Heart right ventricle (tissue), 16 donors: ENCODE results near the gene KCNAB2. TPM values are rescaled to one million over a fixed set of nuclear protein-coding genes. Genes with fewer than 3 reads are reported as not detected.

Experiments
- ATAC-seq, 8 donors: fragments of 200-7000 bp; cut with Tn5 transposase; one replicate each; pipeline ENCODE4 v1.9.1; 2020; ENCODE audit warnings: mild to moderate bottlenecking in 8 of 8, moderate library complexity in 8 of 8, moderate number of reproducible peaks in 1 of 8
- DNase-seq, 2 donors: peaks; one replicate each; pipeline ENCODE4 v3.0.0-alpha.2; 2020
- H3K27ac ChIP-seq, 10 donors: fragments of 200-600 bp; sonication (generic) in 2 of 10; one replicate each; pipeline versions ENCODE4 v1.5.0 to v1.8.0; 2020 to 2022; ENCODE audit warnings: mild to moderate bottlenecking in 3 of 10
- H3K27me3 ChIP-seq, 7 donors: fragments of 200-600 bp; one replicate each; pipeline ENCODE4 v1.8.0; 2021 to 2022; ENCODE audit warnings: mild to moderate bottlenecking in 2 of 7
- H3K36me3 ChIP-seq, 9 donors: fragments of 200-600 bp; sonication (generic) in 1 of 9; one replicate each; pipeline versions ENCODE4 v1.5.0 to v1.8.0; 2020 to 2022; ENCODE audit warnings: mild to moderate bottlenecking in 2 of 9
- H3K4me1 ChIP-seq, 9 donors: fragments of 200-600 bp; sonication (generic) in 1 of 9; one replicate each; pipeline versions ENCODE4 v1.5.0 to v1.8.0; 2020 to 2022; ENCODE audit warnings: mild to moderate bottlenecking in 4 of 9
- H3K4me3 ChIP-seq, 10 donors: fragments of 200-600 bp; sonication (generic) in 2 of 10; one replicate each; pipeline versions ENCODE4 v1.5.0 to v1.8.0; 2020 to 2022; ENCODE audit warnings: mild to moderate bottlenecking in 7 of 10, moderate library complexity in 2 of 10
- H3K9me3 ChIP-seq, 11 donors: fragments of 200-600 bp in 10 of 11; sonication (generic) in 2 of 11; one replicate each; pipeline versions ENCODE4 v1.5.0 to v1.8.0; 2013 to 2022; ENCODE audit warnings: mild to moderate bottlenecking in 2 of 11, control low read depth in 1 of 11, moderate library complexity in 1 of 11
- CTCF ChIP-seq, 9 donors: fragments of 200-600 bp; sonication (generic) in 2 of 9; IDR thresholded peaks; one replicate each; pipeline versions ENCODE4 v1.5.0 to v1.8.0; 2021 to 2022; ENCODE audit warnings: antibody characterized with exemption in 9 of 9, mild to moderate bottlenecking in 5 of 9, moderate library complexity in 1 of 9
- WGBS, 2 donors: extraction: QIAGEN DNeasy Blood & Tissue Kit; methylation state at CpG; one replicate each; pipeline ENCODE4 v1.1.7; 2013; ENCODE audit warnings: inconsistent platforms in 1 of 2; 5-methylcytosine and 5-hydroxymethylcytosine counted together
- intact Hi-C, 10 donors: fragments of 100-400 bp; cut with DNase I; formaldehyde crosslinking; loops; one replicate each; pipeline versions ENCODE4 v1.11.1 to v1.14.2; 2022
- polyA plus RNA-seq, 2 donors: library from polyadenylated mRNA; stranded (reverse); fragments of 200-250 nt; gene quantifications; one replicate each; pipeline ENCODE4 v1.2.3, GENCODE V29; 2013
- total RNA-seq, 10 donors: library from RNA; stranded (reverse); fragmentation: NEBNext Ultra II Directional in 3 of 10; extraction: Animal tissue kit (Norgen Biotek cat#: 25700) in 3 of 10; gene quantifications; one replicate each; pipeline versions ENCODE4 v1.2.1 to v1.2.4, GENCODE V29; 2021 to 2023
- donor health status: Arrhythmogenic right ventricular cardiomyopathy.
- donor health status: ischemic (EF 13 %, LVEDD 7.1; RV severe dilation, severe dysfunction).
- donor health status: healthy with polysubstance abuse.
- donor health status: DM: no; HTN: yes; CAD: no.
- donor health status: DM: no; HTN: no; CAD: no.
- donor health status: ischemic (EF 25% LVEDD 6.9; RV normal size, moderate dysfunction).
- donor health status: ischemic (EF 25% LVEDD 5.7; RV mildly dilated, moderate dysfunction).
- donor health status: healthy.
- donor health status: DM: yes; HTN: yes; CAD: no.
- donor health status: Ischemic cardiomyopathy.
- donor health status: ischemic (EF 35%, LVEDD 5.7; RV mildly dilated, moderate dysfunction).
- donor health status: nonischemic (EF 11% LVEDD 7.7; RV severe dilation, severe dysfunction).
- donor health status: DM: yes; HTN: yes; CAD: no.
- donor health status: PGD.
- donor health status: ischemic (EF 29% LVEDD 5.4; RV normal size, mild dysfunction).
- donor health status: nonischemic (EF 23%, LVEDD 6.1; RV moderate dilation, normal function).

Gene KCNAB2
- total and polyA plus RNA-seq, 12 donors, result 4.7 to 41.5 (median 21.8) TPM

- no peak overlapping the region for H3K27ac ChIP-seq
- TF ChIP-seq CTCF (IDR thresholded peaks at IDR 0.05), result no peak
- intact Hi-C loops, result no loop called here
- H3K27me3 ChIP-seq, result no peaks in the 10 kb centered on the region
- peaks cover 0 to 67% (median 0%) of the 10 kb centered on the region in 9 donors for H3K36me3 ChIP-seq
- no peak for DNase-seq
- no peak overlapping the region for H3K4me3 ChIP-seq
- ATAC-seq, result no peak
- WGBS, 2 donors, result 92 to 97% methylated on average over 13 of the region's 13 CpGs
- peaks cover 0 to 19% (median 0%) of the 10 kb centered on the region in 9 donors for H3K4me1 ChIP-seq
- no peaks in the 10 kb centered on the region for H3K9me3 ChIP-seq
Observed at GRCh38 chr1:6085666-6086065, 40.0 kb downstream of the KCNAB2 start.

- peaks cover 0 to 66% (median 0%) of the 10 kb centered on the region in 9 donors for H3K36me3 ChIP-seq
- no peak for TF ChIP-seq CTCF (IDR thresholded peaks at IDR 0.05)
- peaks cover 0 to 19% (median 0%) of the 10 kb centered on the region in 9 donors for H3K4me1 ChIP-seq
- H3K27ac ChIP-seq, result no peak overlapping the region
- H3K27me3 ChIP-seq, result no peaks in the 10 kb centered on the region
- no peak overlapping the region for H3K4me3 ChIP-seq
- ATAC-seq (no peak), DNase-seq (no peak)
- no peaks in the 10 kb centered on the region for H3K9me3 ChIP-seq
- intact Hi-C loops, result no loop called here
- 76 to 83% methylated on average over 13 of the region's 13 CpGs for WGBS, 2 donors
Observed at GRCh38 chr1:6086358-6086757, 40.7 kb downstream of the KCNAB2 start.

GRCh38 chr1:6086762-6087376, 41.2 kb downstream of the KCNAB2 start:
- Histone ChIP-seq H3K4me3 (no peak overlapping the region), H3K9me3 (no peaks in the 10 kb centered on the region), H3K4me1 (peaks cover 0 to 19% (median 0%) of the 10 kb centered on the region in 9 donors), H3K36me3 (peaks cover 0 to 66% (median 0%) of the 10 kb centered on the region in 9 donors), H3K27ac (no peak overlapping the region), H3K27me3 (no peaks in the 10 kb centered on the region)
- DNase-seq (no peak), ATAC-seq (peak in 3 of 8 donors; percentile 6 to 37 (median 22))
- intact Hi-C loops, result no loop called here
- TF ChIP-seq CTCF (IDR thresholded peaks at IDR 0.05), result no peak
- 57 to 69% methylated on average over 15 of the region's 15 CpGs for WGBS, 2 donors

- no peak overlapping the region for H3K4me3 ChIP-seq
- 62 to 71% methylated on average over 14 of the region's 14 CpGs for WGBS, 2 donors
- H3K36me3 ChIP-seq, result peaks cover 0 to 66% (median 0%) of the 10 kb centered on the region in 9 donors
- H3K4me1 ChIP-seq, result peaks cover 0 to 17% (median 0%) of the 10 kb centered on the region in 9 donors
- H3K9me3 ChIP-seq, result no peaks in the 10 kb centered on the region
- H3K27ac ChIP-seq, result no peak overlapping the region
- H3K27me3 ChIP-seq, result no peaks in the 10 kb centered on the region
- DNase-seq, result no peak
- ATAC-seq, result no peak
- TF ChIP-seq CTCF (IDR thresholded peaks at IDR 0.05), result no peak
- intact Hi-C loops, result no loop called here
Observed at GRCh38 chr1:6087377-6087772, 41.7 kb downstream of the KCNAB2 start.
